Measurements from ENCODE around the gene KDM7A.
A peak's percentile ranks its signal among the peaks of the same experiment; 100 is the strongest.

KDM7A gene

DNA sequence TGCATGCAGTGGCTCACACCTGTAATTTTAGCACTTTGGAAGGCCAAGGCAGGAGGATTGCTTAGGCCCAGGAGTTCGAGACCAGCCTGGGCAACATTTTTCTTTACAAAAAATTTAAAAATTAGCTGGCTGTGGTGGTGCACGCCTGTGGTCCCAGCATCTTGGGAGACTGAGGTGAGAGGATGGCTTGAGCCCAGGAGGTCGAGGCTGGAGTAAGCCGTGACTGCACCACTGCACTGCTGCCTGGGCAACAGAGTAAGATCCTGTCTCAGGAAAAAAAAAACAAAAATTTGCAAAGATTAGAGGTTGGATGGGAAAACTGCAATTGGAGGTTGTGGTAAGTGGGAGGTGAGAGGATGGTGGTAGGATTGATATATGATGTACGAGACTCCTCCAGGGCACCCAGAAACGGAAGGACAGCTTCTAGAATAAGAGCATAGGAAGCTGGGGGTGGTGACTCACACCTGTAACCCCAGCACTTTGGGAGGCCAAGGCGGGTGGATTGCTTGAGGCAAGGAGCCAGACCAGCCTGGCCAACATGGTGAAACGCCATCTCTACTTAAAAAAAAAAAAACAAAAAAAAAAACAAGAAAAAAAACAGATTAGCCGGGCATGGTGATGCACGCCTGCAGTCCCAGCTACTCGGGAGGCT, 94.9 kb downstream of the KDM7A start:
- DNase-seq, result no peak

DNA sequence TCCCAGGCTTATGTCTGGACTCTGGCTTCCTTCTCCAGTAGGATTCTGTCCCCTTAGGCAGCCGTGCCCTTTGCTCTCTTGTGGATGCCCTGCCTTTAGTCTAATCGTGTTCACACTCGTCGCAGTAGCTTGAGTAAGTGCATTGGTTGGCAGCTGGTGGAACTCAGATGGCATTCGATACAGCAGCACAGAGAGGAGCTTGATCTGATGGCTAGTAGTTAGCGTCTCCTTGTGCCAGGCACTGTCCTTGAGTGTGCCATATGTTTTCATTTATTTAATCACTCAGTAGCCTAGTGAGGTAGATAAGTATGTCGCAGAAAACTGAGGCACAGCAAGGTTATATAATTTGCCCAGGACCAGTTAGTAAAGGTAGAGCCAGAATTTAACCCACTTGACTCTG, 95.9 kb downstream of the KDM7A start:
- DNase-seq, result no peak

- DNase-seq, result no peak
Measured at GRCh38 chr7:140079121-140079536, 97.7 kb downstream of the KDM7A start.

- DNase-seq, result no peak
Measured at GRCh38 chr7:140078392-140078791, 98.4 kb downstream of the KDM7A start.

GRCh38 chr7:140074780-140075179, 102.0 kb downstream of the KDM7A start:
- DNase-seq, result no peak

GRCh38 chr7:140070546-140070945, 106.2 kb downstream of the KDM7A start:
- DNase-seq, result no peak

GRCh38 chr7:140069298-140069949, 107.4 kb downstream of the KDM7A start:
- DNase-seq, result no peak

DNA sequence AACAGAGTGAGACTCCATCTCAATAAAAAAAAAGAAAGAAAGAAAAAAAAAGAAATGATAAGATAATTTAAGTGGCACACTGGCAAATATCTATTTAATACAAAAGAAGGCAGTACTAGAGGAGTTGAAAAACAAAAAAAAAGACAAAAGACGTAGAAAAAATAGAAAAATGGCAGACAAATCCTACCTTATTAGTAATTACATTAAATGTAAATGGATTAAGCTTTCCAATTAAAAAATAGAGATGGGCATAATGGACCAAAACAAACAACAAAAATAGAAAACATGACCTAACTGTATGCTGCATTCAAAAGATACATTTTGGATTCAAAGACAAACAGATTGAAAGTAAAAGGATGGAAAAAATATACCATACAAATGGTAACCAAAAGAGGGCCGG, 108.8 kb downstream of the KDM7A start:
- DNase-seq, result no peak

DNA sequence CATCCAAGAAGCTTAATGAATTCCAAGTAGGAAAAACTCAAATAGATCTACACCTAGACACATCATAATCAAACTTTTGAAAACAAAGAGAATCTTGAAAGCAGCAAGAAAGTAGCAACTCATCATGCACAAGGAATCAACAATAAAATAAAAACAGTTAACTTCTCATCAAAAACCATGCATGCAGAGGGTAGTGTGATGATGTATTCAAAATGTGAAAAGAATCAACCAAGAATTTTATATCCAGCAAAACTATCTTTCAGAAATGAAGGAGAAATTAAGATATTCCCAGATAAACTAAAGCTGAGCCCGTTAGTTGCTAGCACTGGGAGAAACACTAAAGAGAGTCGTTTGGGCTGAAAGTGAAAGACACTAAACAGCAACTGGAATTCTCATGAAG, 109.7 kb downstream of the KDM7A start:
- no peak for DNase-seq

DNA sequence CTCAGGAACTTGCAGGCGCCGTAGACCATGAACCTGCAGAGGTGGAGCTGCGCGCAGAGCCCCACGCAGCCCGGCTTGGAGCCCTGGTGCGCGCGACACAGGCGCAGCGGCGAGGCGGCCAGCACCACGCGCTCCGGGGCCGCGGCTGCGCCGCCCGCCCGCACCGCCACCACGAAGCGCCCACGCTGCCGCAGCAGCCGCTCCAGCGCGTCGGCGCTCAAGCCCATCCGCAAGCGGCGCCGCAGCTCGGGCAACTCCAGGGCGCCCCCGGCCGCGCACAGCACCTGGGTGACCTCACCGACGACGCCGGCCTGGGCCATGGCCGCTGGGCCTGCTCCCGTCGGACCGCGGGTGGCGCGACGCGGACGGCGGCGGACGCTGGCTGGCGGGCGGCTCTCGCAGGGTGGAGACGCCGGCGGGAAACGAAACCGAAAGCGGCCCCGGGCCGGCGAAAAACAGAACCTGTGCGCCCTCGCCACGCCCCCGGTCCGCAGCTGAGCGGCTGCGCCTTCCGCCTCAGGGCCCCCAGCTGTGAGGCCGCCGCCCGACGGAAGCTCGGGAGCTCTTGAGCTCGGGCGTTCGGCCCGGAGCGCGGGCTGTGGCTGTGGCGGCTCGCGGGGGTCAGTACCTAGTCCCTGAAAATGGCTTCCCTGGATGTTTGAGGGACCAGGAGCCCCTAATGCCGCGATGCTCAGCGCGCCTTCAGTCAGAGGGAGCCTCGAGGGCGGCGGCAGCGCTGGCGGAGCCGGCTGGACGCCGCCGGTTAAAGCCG, 114.1 kb downstream of the KDM7A start, which contains the start of gene PARP12:
Gene PARP12 (minus strand): TSS at position 424 of the 772 bp plus-strand sequence. CDS start 104 bp downstream, at position 320.
- peak; percentile 98 for DNase-seq

- peak; percentile 83 for DNase-seq
Measured at GRCh38 chr7:140062118-140062527, 114.7 kb downstream of the KDM7A start.

DNA sequence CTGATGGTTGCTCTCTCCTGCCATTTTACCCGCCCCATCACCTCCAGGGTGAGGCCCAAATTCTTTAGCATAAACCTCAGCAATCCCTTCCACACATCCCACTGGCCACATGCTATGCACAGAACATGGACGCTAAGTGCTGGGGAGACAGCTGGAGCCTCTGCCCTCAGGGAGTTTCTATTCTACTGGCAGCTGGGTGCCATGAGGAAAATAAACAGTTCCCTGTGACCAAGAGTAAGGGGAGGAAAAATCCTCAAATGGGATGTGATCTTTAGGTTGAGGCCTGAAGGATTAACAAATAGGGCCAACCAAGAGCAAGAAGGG, 115.2 kb downstream of the KDM7A start:
- no peak for DNase-seq

DNA sequence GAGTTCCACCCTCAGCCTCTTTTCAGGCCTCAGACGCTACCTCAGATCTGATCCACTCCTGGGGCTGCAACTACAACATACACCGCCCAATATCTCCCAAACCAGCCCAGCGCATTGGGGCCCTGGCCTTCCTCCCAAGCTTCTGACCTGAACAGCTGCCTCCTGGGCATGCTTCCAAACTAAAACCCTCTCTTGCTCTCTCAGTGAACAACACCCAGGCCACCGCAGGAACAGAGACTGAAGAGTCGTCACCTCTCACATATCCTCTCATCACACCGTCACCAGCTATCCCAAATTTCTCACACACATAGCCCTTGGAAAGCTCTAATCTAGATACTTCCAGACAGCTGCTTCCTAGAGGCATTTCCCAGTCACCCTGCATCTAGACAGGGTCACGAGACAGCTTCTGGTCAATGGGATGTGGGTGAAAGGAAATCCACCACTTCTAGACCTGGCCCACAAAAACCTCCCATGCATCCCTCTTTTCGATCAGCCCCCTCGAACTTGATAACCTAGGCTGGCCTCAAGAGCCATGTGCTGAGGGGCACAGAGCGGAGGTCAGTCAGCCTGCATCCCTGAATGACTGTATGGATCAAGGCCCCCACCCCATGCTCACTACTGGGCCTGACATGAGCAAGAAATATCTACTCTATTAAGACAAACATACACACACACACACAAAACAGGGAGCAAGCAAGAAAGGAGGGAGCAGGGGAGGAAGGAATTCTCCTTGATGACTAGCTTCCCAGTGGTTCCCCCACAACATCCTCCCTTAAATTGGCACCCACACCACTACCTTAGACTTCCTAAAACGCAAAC, 115.8 kb downstream of the KDM7A start:
- no peak for DNase-seq

GRCh38 chr7:140060243-140060630, 116.5 kb downstream of the KDM7A start:
- DNase-seq, result no peak

- peak; percentile 47 for DNase-seq
Measured at GRCh38 chr7:140059273-140060242, 117.2 kb downstream of the KDM7A start.

- no peak for DNase-seq
Measured at GRCh38 chr7:140058517-140058916, 118.3 kb downstream of the KDM7A start.

GRCh38 chr7:140057143-140057535, 119.6 kb downstream of the KDM7A start:
- DNase-seq, result no peak

- DNase-seq, result peak; percentile 83
Measured at GRCh38 chr7:140056431-140057142, 120.2 kb downstream of the KDM7A start.

DNA sequence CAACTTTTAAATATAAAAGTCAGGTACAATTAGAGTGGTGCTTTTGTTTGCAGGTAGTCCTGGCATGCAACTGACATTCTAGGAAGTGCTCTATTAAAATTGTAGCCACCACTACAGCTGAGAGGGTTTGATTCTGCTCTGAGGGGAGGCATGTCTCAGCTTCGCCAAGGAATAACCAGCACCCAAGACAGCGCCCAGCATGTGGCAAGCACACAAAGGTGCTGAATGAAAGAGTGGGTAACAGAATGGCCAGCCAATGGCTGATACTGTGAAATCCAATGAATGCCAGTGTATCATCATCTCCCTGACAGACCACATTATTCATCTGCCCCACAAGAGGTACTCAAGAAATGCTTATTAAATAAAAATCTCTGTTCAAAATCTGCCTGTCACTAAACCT, 121.0 kb downstream of the KDM7A start:
- DNase-seq, result no peak

DNA sequence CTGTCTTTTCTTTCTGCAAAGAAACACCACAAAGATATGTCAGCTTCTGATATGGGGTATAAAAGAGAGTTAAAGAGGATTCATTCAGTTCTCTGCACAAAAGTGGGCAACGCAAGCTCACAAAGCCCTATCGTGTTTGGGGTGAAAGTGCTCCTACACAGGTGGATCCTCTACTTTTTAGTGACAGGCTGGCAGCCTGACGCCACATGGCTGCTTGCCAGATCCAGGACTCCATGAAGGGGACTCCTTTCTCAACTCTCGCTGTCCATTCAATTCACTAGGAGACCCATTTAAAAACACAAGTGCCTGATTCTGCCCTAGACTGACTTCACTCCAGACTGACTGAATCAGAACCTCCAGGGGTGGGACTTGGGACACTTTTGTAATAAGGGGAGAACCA, 122.0 kb downstream of the KDM7A start:
- no peak for DNase-seq

- peak; percentile 37 for DNase-seq
Measured at GRCh38 chr7:140053812-140054539, 122.8 kb downstream of the KDM7A start.
